Endometrial microvascular endothelial cells (primary cell): Measurements from ENCODE around the gene PDIA4. TPM values are rescaled to one million over a fixed set of nuclear protein-coding genes. Genes with fewer than 3 reads are reported as not detected.
"Not testable (repeated sequence)": the region's sequence is repeated elsewhere in the genome, so short reads cannot be mapped to it uniquely, and the experiment has no call there.

ENCODE experiments used
- in situ Hi-C: cut with HindIII; loops from 2 replicates; pipeline ENCODE4 v1.10.0; 2017; ENCODE audit warnings: low sequenced_read_pairs, low pct_unique_long_range_greater_than_20kb; ENCODE audit errors: inconsistent ontology term
- total RNA-seq: library from RNA; depleted of rRNA; stranded (reverse); fragments of >200 nt; gene quantifications from one replicate; pipeline ENCODE4 v1.2.3, GENCODE V29; 2015; ENCODE audit errors: inconsistent ontology term

The PDIA4 gene
- total RNA-seq, 1 donor from 2014 or later: 257 TPM

GRCh38 chr7:148982654-148983199, 45.6 kb downstream of the PDIA4 start:
- in situ Hi-C loops: no loop called here

GRCh38 chr7:148979827-148980226, 48.5 kb downstream of the PDIA4 start:
- in situ Hi-C loops: no loop called here

- in situ Hi-C loops: not testable (repeated sequence)
Observed at GRCh38 chr7:148979072-148979471, 49.2 kb downstream of the PDIA4 start.

- in situ Hi-C loops: no loop called here
Observed at GRCh38 chr7:148978091-148978490, 50.2 kb downstream of the PDIA4 start.

GRCh38 chr7:148975896-148976295, 52.4 kb downstream of the PDIA4 start:
- in situ Hi-C loops: no loop called here

- in situ Hi-C loops: no loop called here
Observed at GRCh38 chr7:148973256-148973655, 55.0 kb downstream of the PDIA4 start.

GRCh38 chr7:148972375-148972774, 55.9 kb downstream of the PDIA4 start:
- in situ Hi-C loops: no loop called here

GRCh38 chr7:148967602-148968001, 60.7 kb downstream of the PDIA4 start:
- in situ Hi-C loops: no loop called here

- in situ Hi-C loops: no loop called here
Observed at GRCh38 chr7:148967032-148967372, 61.3 kb downstream of the PDIA4 start.

- in situ Hi-C loops: no loop called here
Observed at GRCh38 chr7:148964483-148965267, 63.6 kb downstream of the PDIA4 start.

GRCh38 chr7:148963583-148964482, 64.5 kb downstream of the PDIA4 start:
- in situ Hi-C loops: no loop called here

GRCh38 chr7:148962823-148963582, 65.3 kb downstream of the PDIA4 start:
- in situ Hi-C loops: no loop called here

- in situ Hi-C loops: no loop called here
Observed at GRCh38 chr7:148962440-148962822, 65.9 kb downstream of the PDIA4 start.

- in situ Hi-C loops: no loop called here
Observed at GRCh38 chr7:148959726-148960125, 68.6 kb downstream of the PDIA4 start.

GRCh38 chr7:148958061-148958460, 70.2 kb downstream of the PDIA4 start:
- in situ Hi-C loops: no loop called here

- in situ Hi-C loops: no loop called here
Observed at GRCh38 chr7:148954766-148955165, 73.5 kb downstream of the PDIA4 start.

GRCh38 chr7:148953676-148954075, 74.6 kb downstream of the PDIA4 start:
- in situ Hi-C loops: no loop called here
